H9 (cell line): ENCODE data around the gene USP6NL. TPM values are rescaled to one million over a fixed set of nuclear protein-coding genes. Genes with fewer than 3 reads are reported as not detected.
A peak's percentile ranks its signal among the peaks of the same experiment; 100 is the strongest.

Source experiments
- DNase-seq: peaks from one replicate; pipeline ENCODE4 v3.0.0-alpha.2; 2017
- H2AFZ ChIP-seq: one replicate; pipeline ENCODE4 v1.6.1; 2013; ENCODE audit warnings: mild to moderate bottlenecking, low read length, control low read depth, moderate library complexity
- H2AK5ac ChIP-seq: 2 replicates; pipeline ENCODE4 v1.6.1; 2013; ENCODE audit warnings: low read length, control low read depth, mixed read lengths; ENCODE audit not compliant: insufficient read length
- H2BK120ac ChIP-seq: one replicate; pipeline ENCODE4 v1.6.1; 2013; ENCODE audit warnings: low read depth, mild to moderate bottlenecking, low read length, control low read depth, inconsistent platforms; ENCODE audit not compliant: poor library complexity, severe bottlenecking
- H2BK12ac ChIP-seq: 2 replicates; pipeline ENCODE4 v1.6.1; 2013; ENCODE audit warnings: low read length, control low read depth, mixed read lengths, low read depth; ENCODE audit not compliant: insufficient read length
- H2BK15ac ChIP-seq: 2 replicates; pipeline ENCODE4 v1.6.1; 2013; ENCODE audit warnings: low read depth, low read length, control low read depth
- H2BK20ac ChIP-seq: one replicate; pipeline ENCODE4 v1.6.1; 2013; ENCODE audit warnings: low read depth, mild to moderate bottlenecking, low read length, control low read depth, inconsistent platforms; ENCODE audit not compliant: poor library complexity, severe bottlenecking
- H2BK5ac ChIP-seq: 2 replicates; pipeline ENCODE4 v1.6.1; 2013; ENCODE audit warnings: low read length, control low read depth, mixed read lengths; ENCODE audit not compliant: insufficient read length
- H3K14ac ChIP-seq: 2 replicates; pipeline ENCODE4 v1.6.1; 2013; ENCODE audit warnings: low read length, control low read depth; ENCODE audit not compliant: insufficient read depth
- H3K18ac ChIP-seq: 2 replicates; pipeline ENCODE4 v1.6.1; 2013; ENCODE audit warnings: low read depth, mild to moderate bottlenecking, mixed read lengths, low read length, control low read depth; ENCODE audit not compliant: insufficient read length
- H3K23ac ChIP-seq: 2 replicates; pipeline ENCODE4 v1.6.1; 2013; ENCODE audit warnings: low read length, control low read depth, mixed read lengths, low read depth; ENCODE audit not compliant: insufficient read length
- H3K23me2 ChIP-seq: 2 replicates; pipeline ENCODE4 v1.6.1; 2013; ENCODE audit warnings: low read depth, mild to moderate bottlenecking, mixed read lengths, low read length, control low read depth; ENCODE audit not compliant: insufficient read length, poor library complexity, severe bottlenecking
- H3K27ac ChIP-seq: 2 replicates; pipeline ENCODE4 v1.5.1; 2013; ENCODE audit warnings: low read length, control low read depth, mixed read lengths, low read depth; ENCODE audit not compliant: insufficient read length
- H3K27me3 ChIP-seq: 2 replicates; pipeline ENCODE4 v1.6.1; 2013; ENCODE audit warnings: low read length, control low read depth, inconsistent platforms; ENCODE audit not compliant: insufficient read depth
- H3K4ac ChIP-seq: 2 replicates; pipeline ENCODE4 v1.6.1; 2013; ENCODE audit warnings: low read depth, mild to moderate bottlenecking, control low read depth, inconsistent platforms, low read length, moderate library complexity
- H3K4me1 ChIP-seq: 2 replicates; pipeline ENCODE4 v1.6.1; 2013; ENCODE audit warnings: low read length, control low read depth, inconsistent platforms; ENCODE audit not compliant: insufficient read depth
- H3K4me2 ChIP-seq: 2 replicates; pipeline ENCODE4 v1.6.1; 2013; ENCODE audit warnings: low read length, control low read depth, mixed read lengths; ENCODE audit not compliant: insufficient read length, insufficient read depth
- H3K56ac ChIP-seq: 2 replicates; pipeline ENCODE4 v1.6.1; 2013; ENCODE audit warnings: low read depth, mild to moderate bottlenecking, mixed read lengths, low read length, control low read depth; ENCODE audit not compliant: insufficient read length
- H3K79me1 ChIP-seq: 2 replicates; pipeline ENCODE4 v1.6.1; 2013; ENCODE audit warnings: low read depth, mild to moderate bottlenecking, moderate library complexity, low read length, control low read depth, inconsistent platforms; ENCODE audit not compliant: insufficient read depth, poor library complexity, severe bottlenecking
- H3K79me2 ChIP-seq: 2 replicates; pipeline ENCODE4 v1.6.1; 2013; ENCODE audit warnings: low read length, control low read depth, inconsistent platforms; ENCODE audit not compliant: insufficient read depth
- H3K9ac ChIP-seq: 2 replicates; pipeline ENCODE4 v1.6.1; 2013; ENCODE audit warnings: low read length, control low read depth, mixed read lengths; ENCODE audit not compliant: insufficient read length; ENCODE audit errors: extremely low read depth
- H3K9me3 ChIP-seq: one replicate; pipeline ENCODE4 v1.6.1; 2013; ENCODE audit warnings: low read depth, low read length, inconsistent platforms; ENCODE audit not compliant: control insufficient read depth
- H3T11ph ChIP-seq: one replicate; pipeline ENCODE4 v1.6.1; 2013; ENCODE audit warnings: mild to moderate bottlenecking, low read length, control low read depth, inconsistent platforms
- H4K20me1 ChIP-seq: one replicate; pipeline ENCODE4 v1.6.1; 2013; ENCODE audit not compliant: control insufficient read depth, insufficient read length, insufficient read depth
- H4K5ac ChIP-seq: 2 replicates; pipeline ENCODE4 v1.6.1; 2013; ENCODE audit warnings: low read depth, mild to moderate bottlenecking, mixed read lengths, low read length, control low read depth; ENCODE audit not compliant: insufficient read length
- H4K8ac ChIP-seq: replicated peaks from 2 replicates; pipeline ENCODE4 v1.6.1; 2013; ENCODE audit warnings: low read length, control low read depth, mixed read lengths, low read depth; ENCODE audit not compliant: insufficient read length
- H4K91ac ChIP-seq: 2 replicates; pipeline ENCODE4 v1.6.1; 2013; ENCODE audit warnings: low read depth, mild to moderate bottlenecking, moderate library complexity, mixed read lengths, low read length, control low read depth; ENCODE audit not compliant: insufficient read length
- H3K27ac Mint-ChIP-seq, 3 experiments: 2 replicates in 2 of 3; 3 replicates in 1 of 3; pipeline ENCODE4 v1.8.0; 2020 to 2021; ENCODE audit warnings: mixed read lengths in 3 of 3, mild to moderate bottlenecking in 1 of 3, moderate library complexity in 1 of 3
- H3K27me3 Mint-ChIP-seq: 2 replicates; pipeline ENCODE4 v1.8.0; 2021; ENCODE audit warnings: low read depth, mild to moderate bottlenecking, moderate library complexity, mixed read lengths
- H3K36me3 Mint-ChIP-seq, 3 experiments: 2 replicates in 2 of 3; 3 replicates in 1 of 3; pipeline ENCODE4 v1.8.0; 2020 to 2021; ENCODE audit warnings: low read depth in 3 of 3, mixed read lengths in 3 of 3; ENCODE audit not compliant: insufficient read depth in 1 of 3
- H3K4me1 Mint-ChIP-seq, 2 experiments: 2 replicates each; pipeline ENCODE4 v1.8.0; 2020; ENCODE audit warnings: mixed read lengths in 2 of 2
- H3K4me3 Mint-ChIP-seq, 2 experiments: 2 replicates in 1 of 2; 3 replicates in 1 of 2; pipeline ENCODE4 v1.8.0; 2020 to 2021; ENCODE audit warnings: mild to moderate bottlenecking in 2 of 2, mixed read lengths in 2 of 2, moderate library complexity in 1 of 2
- H3K9me3 Mint-ChIP-seq, 2 experiments: 2 replicates in 1 of 2; 3 replicates in 1 of 2; pipeline ENCODE4 v1.8.0; 2020; ENCODE audit warnings: mild to moderate bottlenecking in 2 of 2, mixed read lengths in 2 of 2, moderate library complexity in 1 of 2
- CTCF ChIP-seq: fragments of 200-600 bp; sonication (generic); conservative IDR thresholded peaks from 3 replicates; pipeline ENCODE4 v1.8.0; 2021; ENCODE audit warnings: antibody characterized with exemption, mild to moderate bottlenecking
- WGBS: extraction: QIAGEN DNeasy Blood & Tissue Kit; methylation state at CpG from one replicate; pipeline ENCODE4 v1.1.7; 2013; ENCODE audit warnings: missing lambda C conversion rate, low lambda C conversion rate, mixed read lengths; ENCODE audit not compliant: insufficient read length; ENCODE audit errors: extremely low coverage; 5-methylcytosine and 5-hydroxymethylcytosine counted together
- total RNA-seq: library from RNA; stranded (reverse); gene quantifications from 2 replicates; pipeline ENCODE4 v1.2.1, GENCODE V29; 2021

USP6NL gene
- total RNA-seq, 1 experiment from 2014 or later, result 28.3 TPM

GRCh38 chr10:11454160-11454559 lies 157.3 kb downstream of the USP6NL start:
- H3K79me2 ChIP-seq, result no peaks in the 10 kb centered on the region
- no peaks in the 10 kb centered on the region for H3K9me3 ChIP-seq
- H3T11ph ChIP-seq, result no peak overlapping the region
- no peak overlapping the region for H2AFZ ChIP-seq
- peak; percentile 12 for DNase-seq
- H2BK20ac ChIP-seq, result no peak overlapping the region
- H2AK5ac ChIP-seq, result no peak overlapping the region
- no peak overlapping the region for H4K91ac ChIP-seq
- no peak overlapping the region for H2BK120ac ChIP-seq
- no peak overlapping the region for H3K14ac ChIP-seq
- Mint-ChIP-seq H3K4me3 (no peak overlapping the region), H3K36me3 (peaks cover 4 to 12% (median 4%) of the 10 kb centered on the region in 3 experiments; a peak in 3 of 7 replicates), H3K4me1 (peaks cover 9 to 11% of the 10 kb centered on the region in 2 experiments), H3K27me3 (no peaks in the 10 kb centered on the region), H3K9me3 (no peaks in the 10 kb centered on the region), H3K27ac (no peak overlapping the region)
- no peak overlapping the region for H3K23ac ChIP-seq
- no peak overlapping the region for H4K5ac ChIP-seq
- WGBS, result no CpG with 5 or more reads among the region's 4 CpGs
- no peaks in the 10 kb centered on the region for H3K4me1 ChIP-seq
- no peak overlapping the region for H2BK5ac ChIP-seq
- H4K20me1 ChIP-seq, result peaks cover 2% of the 10 kb centered on the region
- H3K23me2 ChIP-seq, result no peaks in the 10 kb centered on the region
- H4K8ac ChIP-seq, result no peak overlapping the region
- no peak for TF ChIP-seq CTCF
- no peak overlapping the region for H3K56ac ChIP-seq
- no peaks in the 10 kb centered on the region for H3K79me1 ChIP-seq
- H3K27ac ChIP-seq, result no peak overlapping the region
- no peak overlapping the region for H2BK15ac ChIP-seq
- H3K4me2 ChIP-seq, result no peak overlapping the region
- no peak overlapping the region for H3K4ac ChIP-seq
- no peak overlapping the region for H3K9ac ChIP-seq
- H3K27me3 ChIP-seq, result no peaks in the 10 kb centered on the region
- no peak overlapping the region for H3K18ac ChIP-seq
- H2BK12ac ChIP-seq, result no peak overlapping the region
